ENCODE measurements around the gene TAF1C. TPM values are rescaled to one million over a fixed set of nuclear protein-coding genes. Genes with fewer than 3 reads are reported as not detected.

TAF1C gene
- total RNA-seq, 4 donors from 2014 or later: 24.4 to 73.9 (median 33.3) TPM

- ATAC-seq (ENCODE audit: low FRiP score): no peak
- TF ChIP-seq, protein P1, sequence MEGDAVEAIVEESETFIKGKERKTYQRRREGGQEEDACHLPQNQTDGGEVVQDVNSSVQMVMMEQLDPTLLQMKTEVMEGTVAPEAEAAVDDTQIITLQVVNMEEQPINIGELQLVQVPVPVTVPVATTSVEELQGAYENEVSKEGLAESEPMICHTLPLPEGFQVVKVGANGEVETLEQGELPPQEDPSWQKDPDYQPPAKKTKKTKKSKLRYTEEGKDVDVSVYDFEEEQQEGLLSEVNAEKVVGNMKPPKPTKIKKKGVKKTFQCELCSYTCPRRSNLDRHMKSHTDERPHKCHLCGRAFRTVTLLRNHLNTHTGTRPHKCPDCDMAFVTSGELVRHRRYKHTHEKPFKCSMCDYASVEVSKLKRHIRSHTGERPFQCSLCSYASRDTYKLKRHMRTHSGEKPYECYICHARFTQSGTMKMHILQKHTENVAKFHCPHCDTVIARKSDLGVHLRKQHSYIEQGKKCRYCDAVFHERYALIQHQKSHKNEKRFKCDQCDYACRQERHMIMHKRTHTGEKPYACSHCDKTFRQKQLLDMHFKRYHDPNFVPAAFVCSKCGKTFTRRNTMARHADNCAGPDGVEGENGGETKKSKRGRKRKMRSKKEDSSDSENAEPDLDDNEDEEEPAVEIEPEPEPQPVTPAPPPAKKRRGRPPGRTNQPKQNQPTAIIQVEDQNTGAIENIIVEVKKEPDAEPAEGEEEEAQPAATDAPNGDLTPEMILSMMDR (IDR thresholded peaks at IDR 0.05): no peak
- DNase-seq (ENCODE audit: low spot score): no peak
These were observed 2.8 kb downstream of the TAF1C start for GRCh38 chr16:84183911-84184591.

- TF ChIP-seq, protein P1 (IDR thresholded peaks at IDR 0.05): no peak
- no peak for ATAC-seq (ENCODE audit: low FRiP score)
- DNase-seq (ENCODE audit: low spot score): no peak
These were observed 3.3 kb downstream of the TAF1C start for GRCh38 chr16:84183572-84183875.

GRCh38 chr16:84182680-84183571, 3.9 kb downstream of the TAF1C start:
- ATAC-seq (ENCODE audit: low FRiP score): no peak
- no peak for DNase-seq (ENCODE audit: low spot score)
- TF ChIP-seq, protein P1 (IDR thresholded peaks at IDR 0.05): no peak

GRCh38 chr16:84182104-84182503, 4.8 kb downstream of the TAF1C start:
- no peak for ATAC-seq (ENCODE audit: low FRiP score)

DNA sequence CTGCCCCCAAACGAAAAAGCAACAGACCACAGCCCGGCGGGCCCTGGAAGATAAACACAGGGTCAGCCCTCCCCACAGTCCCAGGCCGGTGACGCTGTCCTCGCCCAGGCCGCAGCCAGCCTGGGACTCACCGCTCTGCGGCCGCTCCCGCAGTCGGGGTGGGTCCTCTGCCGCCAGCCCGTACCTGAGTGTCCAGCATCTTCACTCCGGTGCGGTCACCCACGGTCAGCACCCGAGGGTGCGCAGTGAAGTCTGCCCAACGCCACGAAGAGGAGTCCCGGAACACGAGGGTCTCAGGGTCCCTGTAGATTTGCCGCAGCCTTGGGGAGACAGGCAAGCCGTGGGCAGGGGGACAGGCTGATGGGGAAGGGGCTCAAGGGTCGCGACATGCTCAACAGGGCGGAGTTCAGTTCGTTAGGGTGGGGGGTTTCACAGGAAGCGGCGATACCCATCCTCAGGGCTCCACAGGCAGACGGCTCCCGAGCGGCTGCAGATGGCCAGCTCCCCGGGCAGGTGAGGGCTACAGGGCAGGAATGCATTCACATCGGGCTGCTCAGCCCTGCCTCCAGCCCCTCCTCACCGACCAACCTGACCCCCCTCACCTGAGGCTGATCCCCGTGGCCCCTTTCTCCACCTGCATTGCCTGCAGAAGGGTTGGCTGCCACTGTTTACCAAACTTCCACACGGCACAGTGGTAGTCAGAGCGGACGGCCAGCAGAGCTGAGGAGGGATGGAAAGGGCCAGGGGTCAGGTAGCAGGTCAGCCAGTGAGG, 5.5 kb downstream of the TAF1C start:
- TF ChIP-seq, protein P1 (IDR thresholded peaks at IDR 0.05): no peak
- ATAC-seq (ENCODE audit: low FRiP score) (no peak), DNase-seq (ENCODE audit: low spot score) (no peak)

More at GRCh38 chr16:84182104-84182503, 4.8 kb downstream of the TAF1C start:
- TF ChIP-seq, protein P1 (IDR thresholded peaks at IDR 0.05): no peak
- no peak for DNase-seq (ENCODE audit: low spot score)

GRCh38 chr16:84180519-84181140, 6.2 kb downstream of the TAF1C start:
- DNase-seq (ENCODE audit: low spot score): no peak
- TF ChIP-seq, protein P1 (IDR thresholded peaks at IDR 0.05): no peak
- ATAC-seq (ENCODE audit: low FRiP score): no peak
